ENCODE measurements around the gene PRRG2. TPM values are rescaled to one million over a fixed set of nuclear protein-coding genes. Genes with fewer than 3 reads are reported as not detected.

PRRG2 gene
- total and polyA plus RNA-seq, 9 of the 15 experiments (the other 6 are each of a cell fraction or from before 2014, with no cell fraction given), result 0.06 to 1.1 (median 0.33) TPM

DNA sequence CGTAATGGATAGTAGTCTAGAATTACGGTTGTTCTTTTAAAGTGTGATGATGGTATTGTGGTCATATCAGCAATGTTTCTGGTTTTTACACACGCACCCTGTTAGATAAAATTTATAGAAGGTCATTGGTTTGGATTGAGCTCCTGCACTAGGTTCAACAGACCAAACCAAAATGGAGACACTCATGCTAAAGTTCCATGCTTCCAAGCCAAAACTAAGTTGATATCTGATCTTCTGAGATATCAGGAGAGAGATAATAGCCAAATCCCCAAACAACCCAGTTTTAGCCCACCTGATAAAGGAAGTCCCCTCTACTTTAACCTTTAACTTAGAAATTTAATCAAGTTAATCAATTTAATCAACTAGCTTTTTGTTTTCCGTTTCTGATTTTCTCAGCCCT, 1.9 kb upstream of the PRRG2 start (continued):
- TF ChIP-seq GABPA (tag; conservative IDR thresholded peaks at IDR 0.05; ENCODE audit: low read depth) (no peak), ZNF778 (CRISPR knock-in tag; IDR thresholded peaks at IDR 0.05) (no peak), GATAD2A (IDR thresholded peaks at IDR 0.05) (peak; percentile 30; the same call in 1 of the 2 replicates), HEY1 (CRISPR knock-in tag; IDR thresholded peaks at IDR 0.05; ENCODE audit: borderline replicate concordance) (no peak), ZNF282 (CRISPR knock-in tag; IDR thresholded peaks at IDR 0.05) (no peak), RHOXF2B (CRISPR knock-in tag; conservative IDR thresholded peaks at IDR 0.05) (no peak), TCF7 (IDR thresholded peaks at IDR 0.05; ENCODE audit: borderline replicate concordance) (no peak), GABPB2 (CRISPR knock-in tag; conservative IDR thresholded peaks at IDR 0.05) (no peak), ZNF696 (CRISPR knock-in tag; conservative IDR thresholded peaks at IDR 0.05) (no peak), POLR3A (IDR thresholded peaks at IDR 0.05; ENCODE audit: borderline replicate concordance, extremely low read depth, insufficient read depth, insufficient read length) (no peak), ZNF444 (CRISPR knock-in tag; IDR thresholded peaks at IDR 0.05) (peak; percentile 80), XRCC3 (IDR thresholded peaks at IDR 0.05) (no peak), ETV1 (tag; conservative IDR thresholded peaks at IDR 0.05; ENCODE audit: low read depth) (peak; percentile 38; the same call in 1 of the 2 replicates)
- TF ChIP-seq, protein P1, sequence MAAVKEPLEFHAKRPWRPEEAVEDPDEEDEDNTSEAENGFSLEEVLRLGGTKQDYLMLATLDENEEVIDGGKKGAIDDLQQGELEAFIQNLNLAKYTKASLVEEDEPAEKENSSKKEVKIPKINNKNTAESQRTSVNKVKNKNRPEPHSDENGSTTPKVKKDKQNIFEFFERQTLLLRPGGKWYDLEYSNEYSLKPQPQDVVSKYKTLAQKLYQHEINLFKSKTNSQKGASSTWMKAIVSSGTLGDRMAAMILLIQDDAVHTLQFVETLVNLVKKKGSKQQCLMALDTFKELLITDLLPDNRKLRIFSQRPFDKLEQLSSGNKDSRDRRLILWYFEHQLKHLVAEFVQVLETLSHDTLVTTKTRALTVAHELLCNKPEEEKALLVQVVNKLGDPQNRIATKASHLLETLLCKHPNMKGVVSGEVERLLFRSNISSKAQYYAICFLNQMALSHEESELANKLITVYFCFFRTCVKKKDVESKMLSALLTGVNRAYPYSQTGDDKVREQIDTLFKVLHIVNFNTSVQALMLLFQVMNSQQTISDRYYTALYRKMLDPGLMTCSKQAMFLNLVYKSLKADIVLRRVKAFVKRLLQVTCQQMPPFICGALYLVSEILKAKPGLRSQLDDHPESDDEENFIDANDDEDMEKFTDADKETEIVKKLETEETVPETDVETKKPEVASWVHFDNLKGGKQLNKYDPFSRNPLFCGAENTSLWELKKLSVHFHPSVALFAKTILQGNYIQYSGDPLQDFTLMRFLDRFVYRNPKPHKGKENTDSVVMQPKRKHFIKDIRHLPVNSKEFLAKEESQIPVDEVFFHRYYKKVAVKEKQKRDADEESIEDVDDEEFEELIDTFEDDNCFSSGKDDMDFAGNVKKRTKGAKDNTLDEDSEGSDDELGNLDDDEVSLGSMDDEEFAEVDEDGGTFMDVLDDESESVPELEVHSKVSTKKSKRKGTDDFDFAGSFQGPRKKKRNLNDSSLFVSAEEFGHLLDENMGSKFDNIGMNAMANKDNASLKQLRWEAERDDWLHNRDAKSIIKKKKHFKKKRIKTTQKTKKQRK (IDR thresholded peaks at IDR 0.05; ENCODE audit: borderline replicate concordance, low read depth, low read length), result no peak
- TF ChIP-seq, protein P2, sequence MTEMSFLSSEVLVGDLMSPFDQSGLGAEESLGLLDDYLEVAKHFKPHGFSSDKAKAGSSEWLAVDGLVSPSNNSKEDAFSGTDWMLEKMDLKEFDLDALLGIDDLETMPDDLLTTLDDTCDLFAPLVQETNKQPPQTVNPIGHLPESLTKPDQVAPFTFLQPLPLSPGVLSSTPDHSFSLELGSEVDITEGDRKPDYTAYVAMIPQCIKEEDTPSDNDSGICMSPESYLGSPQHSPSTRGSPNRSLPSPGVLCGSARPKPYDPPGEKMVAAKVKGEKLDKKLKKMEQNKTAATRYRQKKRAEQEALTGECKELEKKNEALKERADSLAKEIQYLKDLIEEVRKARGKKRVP (CRISPR knock-in tag; IDR thresholded peaks at IDR 0.05), result peak; percentile 74
- TF ChIP-seq, protein P3, sequence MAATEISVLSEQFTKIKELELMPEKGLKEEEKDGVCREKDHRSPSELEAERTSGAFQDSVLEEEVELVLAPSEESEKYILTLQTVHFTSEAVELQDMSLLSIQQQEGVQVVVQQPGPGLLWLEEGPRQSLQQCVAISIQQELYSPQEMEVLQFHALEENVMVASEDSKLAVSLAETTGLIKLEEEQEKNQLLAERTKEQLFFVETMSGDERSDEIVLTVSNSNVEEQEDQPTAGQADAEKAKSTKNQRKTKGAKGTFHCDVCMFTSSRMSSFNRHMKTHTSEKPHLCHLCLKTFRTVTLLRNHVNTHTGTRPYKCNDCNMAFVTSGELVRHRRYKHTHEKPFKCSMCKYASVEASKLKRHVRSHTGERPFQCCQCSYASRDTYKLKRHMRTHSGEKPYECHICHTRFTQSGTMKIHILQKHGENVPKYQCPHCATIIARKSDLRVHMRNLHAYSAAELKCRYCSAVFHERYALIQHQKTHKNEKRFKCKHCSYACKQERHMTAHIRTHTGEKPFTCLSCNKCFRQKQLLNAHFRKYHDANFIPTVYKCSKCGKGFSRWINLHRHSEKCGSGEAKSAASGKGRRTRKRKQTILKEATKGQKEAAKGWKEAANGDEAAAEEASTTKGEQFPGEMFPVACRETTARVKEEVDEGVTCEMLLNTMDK (IDR thresholded peaks at IDR 0.05; ENCODE audit: borderline replicate concordance, insufficient read depth, low read depth, low read length, poor library complexity, severe bottlenecking), result no peak
- TF ChIP-seq, protein P4, sequence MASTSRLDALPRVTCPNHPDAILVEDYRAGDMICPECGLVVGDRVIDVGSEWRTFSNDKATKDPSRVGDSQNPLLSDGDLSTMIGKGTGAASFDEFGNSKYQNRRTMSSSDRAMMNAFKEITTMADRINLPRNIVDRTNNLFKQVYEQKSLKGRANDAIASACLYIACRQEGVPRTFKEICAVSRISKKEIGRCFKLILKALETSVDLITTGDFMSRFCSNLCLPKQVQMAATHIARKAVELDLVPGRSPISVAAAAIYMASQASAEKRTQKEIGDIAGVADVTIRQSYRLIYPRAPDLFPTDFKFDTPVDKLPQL (IDR thresholded peaks at IDR 0.05; ENCODE audit: extremely low read depth, insufficient read length), result no peak
- TF ChIP-seq, protein P5, sequence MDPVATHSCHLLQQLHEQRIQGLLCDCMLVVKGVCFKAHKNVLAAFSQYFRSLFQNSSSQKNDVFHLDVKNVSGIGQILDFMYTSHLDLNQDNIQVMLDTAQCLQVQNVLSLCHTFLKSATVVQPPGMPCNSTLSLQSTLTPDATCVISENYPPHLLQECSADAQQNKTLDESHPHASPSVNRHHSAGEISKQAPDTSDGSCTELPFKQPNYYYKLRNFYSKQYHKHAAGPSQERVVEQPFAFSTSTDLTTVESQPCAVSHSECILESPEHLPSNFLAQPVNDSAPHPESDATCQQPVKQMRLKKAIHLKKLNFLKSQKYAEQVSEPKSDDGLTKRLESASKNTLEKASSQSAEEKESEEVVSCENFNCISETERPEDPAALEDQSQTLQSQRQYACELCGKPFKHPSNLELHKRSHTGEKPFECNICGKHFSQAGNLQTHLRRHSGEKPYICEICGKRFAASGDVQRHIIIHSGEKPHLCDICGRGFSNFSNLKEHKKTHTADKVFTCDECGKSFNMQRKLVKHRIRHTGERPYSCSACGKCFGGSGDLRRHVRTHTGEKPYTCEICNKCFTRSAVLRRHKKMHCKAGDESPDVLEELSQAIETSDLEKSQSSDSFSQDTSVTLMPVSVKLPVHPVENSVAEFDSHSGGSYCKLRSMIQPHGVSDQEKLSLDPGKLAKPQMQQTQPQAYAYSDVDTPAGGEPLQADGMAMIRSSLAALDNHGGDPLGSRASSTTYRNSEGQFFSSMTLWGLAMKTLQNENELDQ (CRISPR knock-in tag; IDR thresholded peaks at IDR 0.05; ENCODE audit: borderline replicate concordance), result no peak
